Stimulated activated CD4-positive, alpha-beta T cell treated with anti-CD3 and anti-CD28 coated beads, Interleukin-2, amount 100 ng/mL, for 4 hours (primary cell): Measurements from ENCODE around the gene ALCAM.
"Not testable (repeated sequence)": the region's sequence is repeated elsewhere in the genome, so short reads cannot be mapped to it uniquely, and the experiment has no call there.

Source experiments
- DNase-seq: peaks from one replicate; pipeline ENCODE4 v3.0.0-alpha.2; 2020; ENCODE audit warnings: low read depth

Gene ALCAM

GRCh38 chr3:105584003-105584790, 217.5 kb downstream of the ALCAM start:
- no peak for DNase-seq

- no peak for DNase-seq
Observed at GRCh38 chr3:105593315-105593714, 226.6 kb downstream of the ALCAM start.

- DNase-seq, result peak; percentile 3
Observed at GRCh38 chr3:105594219-105594618, 227.5 kb downstream of the ALCAM start.

- DNase-seq, result no peak
Observed at GRCh38 chr3:105598042-105598796, 231.5 kb downstream of the ALCAM start.

- no peak for DNase-seq
Observed at GRCh38 chr3:105599350-105599749, 232.6 kb downstream of the ALCAM start.

GRCh38 chr3:105601756-105602155, 235.0 kb downstream of the ALCAM start:
- DNase-seq, result not testable (repeated sequence)

GRCh38 chr3:105602286-105602685, 235.6 kb downstream of the ALCAM start:
- not testable (repeated sequence) for DNase-seq

- not testable (repeated sequence) for DNase-seq
Observed at GRCh38 chr3:105603516-105603915, 236.8 kb downstream of the ALCAM start.

GRCh38 chr3:105606016-105606415, 239.3 kb downstream of the ALCAM start:
- no peak for DNase-seq

- DNase-seq, result no peak
Observed at GRCh38 chr3:105608623-105609022, 241.9 kb downstream of the ALCAM start.

GRCh38 chr3:105610473-105610872, 243.8 kb downstream of the ALCAM start:
- no peak for DNase-seq

- DNase-seq, result no peak
Observed at GRCh38 chr3:105611304-105612192, 244.8 kb downstream of the ALCAM start.

GRCh38 chr3:105613120-105613519, 246.4 kb downstream of the ALCAM start:
- DNase-seq, result no peak

- DNase-seq, result no peak
Observed at GRCh38 chr3:105614288-105615030, 247.8 kb downstream of the ALCAM start.

GRCh38 chr3:105615814-105616213, 249.1 kb downstream of the ALCAM start:
- no peak for DNase-seq

GRCh38 chr3:105616374-105617121, 249.8 kb downstream of the ALCAM start:
- DNase-seq, result no peak

GRCh38 chr3:105618556-105618955, 251.8 kb downstream of the ALCAM start:
- no peak for DNase-seq

- no peak for DNase-seq
Observed at GRCh38 chr3:105619651-105620050, 252.9 kb downstream of the ALCAM start.

GRCh38 chr3:105620236-105620635, 253.5 kb downstream of the ALCAM start:
- DNase-seq, result no peak

GRCh38 chr3:105622169-105622568, 255.5 kb downstream of the ALCAM start:
- DNase-seq, result no peak
